ENCODE data around the gene LRRK1. TPM values are rescaled to one million over a fixed set of nuclear protein-coding genes. Genes with fewer than 3 reads are reported as not detected.

Gene LRRK1
- total RNA-seq, 1 donor from 2014 or later = 21.1 TPM

- intact Hi-C loops (cut with DNase I) = loop anchor here (5.0 kb wide), 1 partner anchor 69 kb away; no protein-coding TSS in a partner anchor
These were observed 167.4 kb downstream of the LRRK1 start for GRCh38 chr15:101086394-101087171.

GRCh38 chr15:101087172-101087769 lies 168.1 kb downstream of the LRRK1 start:
- no peaks in the 10 kb centered on the region for H3K36me3 ChIP-seq
- intact Hi-C loops (cut with DNase I) = loop anchor here (5.0 kb wide), 1 partner anchor 70 kb away; no protein-coding TSS in a partner anchor
- peaks cover 23% of the 10 kb centered on the region for H3K4me1 ChIP-seq
- H3K27me3 ChIP-seq = no peaks in the 10 kb centered on the region
- no peak for DNase-seq (ENCODE audit: extremely low spot score in 2 of 2)
- H3K4me3 ChIP-seq = no peak overlapping the region
- no peaks in the 10 kb centered on the region for H3K9me3 ChIP-seq
- H3K27ac ChIP-seq = no peak overlapping the region
- TF ChIP-seq POLR2A (IDR thresholded peaks at IDR 0.05) = no peak
- no peak for TF ChIP-seq CTCF (IDR thresholded peaks at IDR 0.05)
- TF ChIP-seq POLR2AphosphoS5 (IDR thresholded peaks at IDR 0.05; ENCODE audit: insufficient read depth in 1 of 2, low read depth in 1 of 2) = no peak

More at GRCh38 chr15:101086394-101087171, 167.4 kb downstream of the LRRK1 start:
- no peaks in the 10 kb centered on the region for H3K27me3 ChIP-seq
- H3K36me3 ChIP-seq = no peaks in the 10 kb centered on the region
- no peak overlapping the region for H3K4me3 ChIP-seq
- no peaks in the 10 kb centered on the region for H3K9me3 ChIP-seq
- H3K4me1 ChIP-seq = peaks cover 16% of the 10 kb centered on the region
- TF ChIP-seq POLR2AphosphoS5 (IDR thresholded peaks at IDR 0.05; ENCODE audit: insufficient read depth in 1 of 2, low read depth in 1 of 2) (no peak), CTCF (IDR thresholded peaks at IDR 0.05) (no peak), POLR2A (IDR thresholded peaks at IDR 0.05) (no peak)
- DNase-seq (ENCODE audit: extremely low spot score in 2 of 2) = no peak
- no peak overlapping the region for H3K27ac ChIP-seq

GRCh38 chr15:101088271-101088670 lies 169.1 kb downstream of the LRRK1 start:
- no peak overlapping the region for H3K4me3 ChIP-seq
- no peak overlapping the region for H3K27ac ChIP-seq
- H3K36me3 ChIP-seq = no peaks in the 10 kb centered on the region
- no peak for TF ChIP-seq POLR2A (IDR thresholded peaks at IDR 0.05)
- TF ChIP-seq CTCF (IDR thresholded peaks at IDR 0.05) = no peak
- no peak for TF ChIP-seq POLR2AphosphoS5 (IDR thresholded peaks at IDR 0.05; ENCODE audit: insufficient read depth in 1 of 2, low read depth in 1 of 2)
- H3K4me1 ChIP-seq = peaks cover 30% of the 10 kb centered on the region
- no peak for DNase-seq (ENCODE audit: extremely low spot score in 2 of 2)
- intact Hi-C loops (cut with DNase I) = loop anchor here (2.0 to 5.0 kb wide), 2 partner anchors 71 to 163 kb away; no protein-coding TSS in a partner anchor
- no peaks in the 10 kb centered on the region for H3K27me3 ChIP-seq
- H3K9me3 ChIP-seq = no peaks in the 10 kb centered on the region

- no peaks in the 10 kb centered on the region for H3K27me3 ChIP-seq
- peak; percentile 98 to 100 (median 99) for TF ChIP-seq CTCF (IDR thresholded peaks at IDR 0.05)
- peak in 1 of 2 donors; percentile 11 for TF ChIP-seq POLR2AphosphoS5 (IDR thresholded peaks at IDR 0.05; ENCODE audit: insufficient read depth in 1 of 2, low read depth in 1 of 2)
- no peak for TF ChIP-seq POLR2A (IDR thresholded peaks at IDR 0.05)
- peaks cover 30% of the 10 kb centered on the region for H3K4me1 ChIP-seq
- no peak for DNase-seq (ENCODE audit: extremely low spot score in 2 of 2)
- no peaks in the 10 kb centered on the region for H3K36me3 ChIP-seq
- H3K4me3 ChIP-seq = peak overlapping the region; percentile 1 to 23
- intact Hi-C loops (cut with DNase I) = loop anchor here (2.0 to 5.0 kb wide), 2 partner anchors 72 to 162 kb away; no protein-coding TSS in a partner anchor
- no peaks in the 10 kb centered on the region for H3K9me3 ChIP-seq
- no peak overlapping the region for H3K27ac ChIP-seq
These were observed 169.8 kb downstream of the LRRK1 start for GRCh38 chr15:101088788-101089578.
